ENCODE measurements around the gene GPR61.
A peak's percentile ranks its signal among the peaks of the same experiment; 100 is the strongest.

- TF ChIP-seq POLR2A (IDR thresholded peaks at IDR 0.05) = no peak
- TF ChIP-seq CTCF (IDR thresholded peaks at IDR 0.05) = peak in 2 of 6 experiments; percentile 10 to 19
Measured at GRCh38 chr1:109490934-109491302, 48.8 kb upstream of the GPR61 start.
